AML-193 (cell line): ENCODE measurements around the gene EEF1G.
A peak's percentile ranks its signal among the peaks of the same experiment; 100 is the strongest.
"Not testable (repeated sequence)": the region's sequence is repeated elsewhere in the genome, so short reads cannot be mapped to it uniquely, and the experiment has no call there.

Experiments
- DNase-seq, 2 experiments: peaks; one replicate each; lab custom pipeline; 2025; lab: John Stamatoyannopoulos, UW

EEF1G gene

DNA sequence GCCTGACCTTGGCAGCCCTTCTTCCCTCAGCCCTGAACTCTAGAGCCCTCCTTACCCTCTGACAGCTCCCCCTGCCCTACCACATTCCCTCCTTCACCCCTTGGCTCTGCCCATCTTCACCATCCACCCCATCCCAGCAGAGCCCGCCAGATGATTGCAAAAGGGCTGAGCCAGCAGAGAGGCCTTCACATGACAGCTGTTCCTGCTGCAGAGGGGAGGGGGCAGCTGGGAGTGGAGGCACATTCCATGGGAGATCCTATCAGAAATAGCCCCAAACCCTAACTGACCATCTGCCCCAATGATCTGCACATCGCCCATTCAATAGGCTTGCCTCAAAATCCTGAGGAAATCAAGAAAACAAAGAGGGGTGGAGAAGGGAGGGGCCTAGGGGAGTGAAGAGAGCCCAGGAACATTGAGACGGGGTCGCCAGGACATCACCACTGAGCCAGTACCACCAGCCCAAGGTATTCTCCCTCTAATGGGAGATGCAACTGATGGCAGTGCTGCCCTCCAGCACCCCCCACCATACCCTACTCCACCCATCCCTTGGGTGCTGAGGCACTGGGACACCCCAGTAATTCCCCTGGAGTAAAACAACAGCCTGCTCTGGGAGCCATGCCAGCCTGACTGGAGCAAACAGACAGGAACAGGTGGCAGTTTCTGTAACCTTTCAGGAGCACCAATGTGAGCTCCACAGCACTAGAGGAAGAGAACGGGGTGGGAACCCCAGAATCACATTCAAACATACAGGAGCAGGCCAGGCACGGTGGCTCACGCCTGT lies 19.1 kb downstream of the EEF1G start:
- DNase-seq = no peak

DNA sequence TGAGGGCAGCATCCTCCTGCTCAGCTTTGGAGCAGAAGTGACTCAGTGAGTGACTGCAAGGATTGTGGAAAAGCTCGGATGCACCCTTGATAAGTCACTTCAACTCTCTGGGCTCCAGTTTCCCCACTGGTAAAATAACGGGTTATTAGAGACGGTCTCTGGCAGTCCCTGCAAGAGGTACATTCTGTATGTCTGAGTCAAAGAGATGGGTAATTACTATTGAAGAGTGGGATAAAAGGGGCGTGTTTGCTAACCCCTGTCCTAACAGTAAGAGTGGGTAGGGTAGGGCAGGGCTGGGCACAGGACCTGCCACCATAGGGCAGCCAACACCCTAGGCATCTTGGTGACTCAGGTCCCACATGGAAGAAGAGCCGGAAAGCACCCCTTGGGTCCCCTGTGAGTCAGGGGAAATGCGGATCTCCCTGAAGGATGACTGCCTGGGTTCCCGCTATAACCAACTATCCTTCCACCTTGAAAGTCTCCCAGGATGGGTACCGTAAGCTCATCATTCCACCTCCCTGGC lies 19.8 kb downstream of the EEF1G start:
- DNase-seq = no peak

- peak; percentile 77 to 84 for DNase-seq
Observed at GRCh38 chr11:62553080-62553838, 20.4 kb downstream of the EEF1G start.

GRCh38 chr11:62552485-62553079 lies 21.1 kb downstream of the EEF1G start:
- DNase-seq = no peak

DNA sequence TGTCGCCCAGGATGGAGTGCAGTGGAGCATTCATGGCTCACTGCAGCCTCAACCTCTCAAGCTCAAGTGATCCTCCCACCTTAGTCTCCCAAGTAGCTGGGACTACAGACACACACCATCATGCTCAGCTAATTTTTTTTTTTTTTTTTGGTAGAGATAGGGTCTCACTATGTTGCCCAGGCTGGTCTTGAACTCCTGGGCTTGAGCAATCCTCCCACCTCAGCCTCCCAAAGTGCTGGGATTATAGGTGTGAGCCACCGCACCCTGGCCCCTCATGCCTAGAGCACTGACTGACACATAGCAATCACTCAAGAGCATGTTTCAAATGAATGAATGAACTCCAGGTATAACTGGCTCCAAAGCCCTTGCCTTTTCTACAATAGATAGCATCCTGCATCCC lies 23.2 kb downstream of the EEF1G start:
- not testable (repeated sequence) for DNase-seq

DNA sequence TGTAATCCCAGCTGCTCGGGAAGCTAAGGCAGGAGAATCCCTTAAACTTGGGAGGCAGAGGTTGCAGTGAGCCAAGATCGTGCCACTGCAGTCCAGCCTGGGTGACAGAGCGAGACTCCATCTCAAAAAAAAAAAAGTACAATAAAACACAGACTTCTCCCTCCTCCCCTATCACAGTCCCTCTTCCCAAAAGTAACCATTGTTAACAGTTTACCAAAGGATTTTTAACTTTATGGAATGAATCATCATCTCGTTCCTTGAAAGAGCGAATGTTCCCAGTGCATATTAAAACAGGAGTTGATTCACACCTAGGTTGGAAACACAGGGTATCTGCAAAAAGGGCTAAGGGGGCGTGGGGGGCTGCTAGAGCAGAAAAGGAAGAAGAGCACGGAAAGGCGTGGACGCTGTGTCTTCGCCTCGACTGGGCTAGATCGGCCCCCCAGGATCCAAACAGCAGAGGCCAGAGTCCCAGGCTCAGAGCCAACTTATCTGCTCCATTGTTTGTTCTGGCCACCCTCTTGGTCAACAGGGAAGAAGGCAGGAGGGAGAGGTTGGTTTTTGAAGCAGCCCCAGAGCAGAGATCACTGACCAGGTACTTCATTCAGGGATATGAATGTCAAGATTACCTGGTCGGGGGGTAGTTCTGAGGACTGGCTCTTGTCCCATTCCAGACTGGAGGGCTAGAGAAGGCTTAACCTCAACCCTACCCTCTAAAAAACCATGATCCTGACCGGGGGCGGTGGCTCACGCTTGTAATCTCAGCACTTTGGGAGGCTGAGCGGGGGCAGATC lies 25.0 kb downstream of the EEF1G start:
- DNase-seq = no peak

GRCh38 chr11:62547691-62548281 lies 25.9 kb downstream of the EEF1G start:
- no peak for DNase-seq

- no peak for DNase-seq
Observed at GRCh38 chr11:62546929-62547625, 26.6 kb downstream of the EEF1G start.

- no peak for DNase-seq
Observed at GRCh38 chr11:62546244-62546928, 27.3 kb downstream of the EEF1G start, which contains the start of gene AHNAK. AHNAK (minus strand) TSS chr11:62546806; CDS start chr11:62536098, 10,708 bp downstream.

DNA sequence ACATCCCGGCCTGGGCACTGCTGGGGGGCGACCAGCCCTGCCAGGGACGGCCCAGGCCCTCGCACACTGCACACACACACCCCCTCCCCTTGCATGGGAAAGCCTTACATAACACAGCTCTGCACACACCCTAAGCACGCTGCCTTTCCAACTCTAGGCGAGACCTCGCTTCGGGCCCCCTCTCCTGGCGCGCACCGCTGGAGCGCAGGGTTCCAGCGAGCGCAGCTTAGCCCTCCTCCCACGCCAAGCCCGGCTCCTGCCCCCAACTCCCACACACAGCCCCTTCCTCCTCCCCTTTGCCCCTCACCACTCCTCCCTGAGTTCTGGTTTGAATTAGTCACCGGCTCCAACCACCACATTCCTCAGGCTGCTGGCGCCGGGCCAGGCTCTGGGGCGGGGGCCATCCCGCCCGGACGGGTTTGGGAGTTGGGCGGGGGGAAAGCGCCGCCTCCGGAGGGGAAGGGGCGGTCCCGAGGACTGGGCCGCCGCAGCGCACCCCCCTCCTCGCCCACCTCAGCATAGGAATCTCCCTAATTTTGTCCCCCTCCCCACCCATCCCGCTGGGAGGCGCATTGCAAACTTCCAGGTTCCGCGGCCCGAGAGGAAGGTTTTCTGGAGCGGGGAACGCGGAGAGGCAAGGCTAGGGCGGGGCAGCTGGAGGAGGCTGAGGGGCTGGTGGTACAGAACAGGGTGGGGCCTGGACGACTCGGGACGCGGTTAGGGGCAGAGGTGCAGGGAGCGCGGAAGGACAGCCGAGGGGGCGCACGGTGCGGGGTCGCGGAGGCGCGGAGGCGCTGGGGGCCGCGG lies 28.1 kb downstream of the EEF1G start:
- DNase-seq = no peak

DNA sequence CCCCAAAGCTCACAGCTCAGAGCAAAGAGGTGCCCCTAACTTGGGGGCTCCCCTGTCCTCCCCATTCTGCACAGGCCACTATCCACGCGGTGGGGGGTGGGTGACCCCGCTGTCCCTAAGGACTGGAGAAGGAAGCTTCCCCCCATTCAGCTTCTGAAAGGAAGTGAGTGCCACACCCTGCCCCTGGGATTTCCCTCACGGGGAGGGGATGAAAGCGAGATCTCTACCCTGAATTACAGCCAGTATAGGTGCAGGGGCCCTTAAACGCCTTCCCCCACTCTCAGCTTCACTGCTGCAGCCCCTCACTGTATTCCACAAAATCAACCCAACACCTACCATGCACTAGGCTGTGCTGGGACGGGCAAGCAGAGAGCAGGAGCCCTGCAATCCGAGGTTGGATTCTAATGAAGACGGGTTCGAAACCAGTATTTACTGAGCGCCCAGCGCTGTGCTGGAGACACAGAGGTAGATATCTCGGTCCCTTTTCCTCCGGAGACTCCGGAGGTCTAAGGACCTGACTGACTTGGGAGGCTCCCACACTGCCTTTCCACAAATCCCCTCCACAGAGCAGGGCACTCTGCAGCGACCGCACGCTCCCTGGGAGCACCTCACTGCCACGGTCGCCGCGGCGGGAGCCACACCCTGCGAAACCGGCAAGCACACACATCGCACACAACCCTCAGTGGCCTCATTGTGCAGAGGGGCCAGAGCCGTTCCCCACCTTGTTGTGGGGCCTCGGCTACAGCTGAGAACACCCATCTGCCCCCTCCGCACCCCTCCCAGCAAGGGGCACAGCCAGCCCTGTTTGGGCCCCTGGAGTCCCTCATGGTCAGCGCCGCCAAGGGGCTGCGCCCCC lies 28.9 kb downstream of the EEF1G start:
- no peak for DNase-seq

- no peak for DNase-seq
Observed at GRCh38 chr11:62543680-62544444, 29.8 kb downstream of the EEF1G start.

DNA sequence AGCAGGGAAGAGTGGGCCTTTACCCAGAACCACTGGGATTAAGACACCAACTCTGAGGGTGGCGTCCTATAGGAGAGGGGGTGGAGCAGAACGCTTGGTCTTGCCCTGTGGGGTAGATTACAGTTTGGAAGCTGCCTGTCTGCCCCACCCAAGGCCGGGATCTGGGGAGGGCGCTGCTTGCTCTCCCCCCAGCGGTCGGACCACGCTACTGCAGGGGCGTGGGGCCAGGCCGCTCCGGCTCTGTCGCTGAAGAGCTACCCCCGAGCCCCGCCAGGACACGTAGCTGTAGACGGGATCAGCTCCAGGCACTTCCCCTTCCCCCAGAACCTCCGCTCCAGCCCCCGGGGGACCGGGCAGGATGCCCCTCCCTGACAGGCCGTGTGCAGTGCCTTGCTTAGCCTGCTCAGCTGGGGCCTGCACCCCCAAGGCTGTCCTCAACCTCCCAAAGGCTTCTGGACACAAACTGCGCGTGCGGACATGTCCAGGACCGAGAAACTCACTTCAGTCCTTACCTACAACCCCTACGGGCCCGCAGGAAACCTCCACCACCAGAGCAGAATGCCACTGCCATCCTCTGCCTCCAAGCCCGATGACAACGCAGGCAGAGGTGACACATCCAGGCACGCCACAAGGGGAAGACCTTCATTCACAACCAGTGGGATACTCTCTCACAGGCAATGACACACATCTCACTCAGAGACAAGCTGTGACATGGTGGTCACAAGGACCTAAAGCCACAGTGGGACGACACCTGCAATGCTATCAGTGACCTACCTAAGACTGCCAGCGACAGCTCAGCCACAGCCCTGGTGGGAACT lies 30.7 kb downstream of the EEF1G start:
- peak; percentile 57 to 67 for DNase-seq

- no peak for DNase-seq
Observed at GRCh38 chr11:62542111-62542745, 31.5 kb downstream of the EEF1G start.

DNA sequence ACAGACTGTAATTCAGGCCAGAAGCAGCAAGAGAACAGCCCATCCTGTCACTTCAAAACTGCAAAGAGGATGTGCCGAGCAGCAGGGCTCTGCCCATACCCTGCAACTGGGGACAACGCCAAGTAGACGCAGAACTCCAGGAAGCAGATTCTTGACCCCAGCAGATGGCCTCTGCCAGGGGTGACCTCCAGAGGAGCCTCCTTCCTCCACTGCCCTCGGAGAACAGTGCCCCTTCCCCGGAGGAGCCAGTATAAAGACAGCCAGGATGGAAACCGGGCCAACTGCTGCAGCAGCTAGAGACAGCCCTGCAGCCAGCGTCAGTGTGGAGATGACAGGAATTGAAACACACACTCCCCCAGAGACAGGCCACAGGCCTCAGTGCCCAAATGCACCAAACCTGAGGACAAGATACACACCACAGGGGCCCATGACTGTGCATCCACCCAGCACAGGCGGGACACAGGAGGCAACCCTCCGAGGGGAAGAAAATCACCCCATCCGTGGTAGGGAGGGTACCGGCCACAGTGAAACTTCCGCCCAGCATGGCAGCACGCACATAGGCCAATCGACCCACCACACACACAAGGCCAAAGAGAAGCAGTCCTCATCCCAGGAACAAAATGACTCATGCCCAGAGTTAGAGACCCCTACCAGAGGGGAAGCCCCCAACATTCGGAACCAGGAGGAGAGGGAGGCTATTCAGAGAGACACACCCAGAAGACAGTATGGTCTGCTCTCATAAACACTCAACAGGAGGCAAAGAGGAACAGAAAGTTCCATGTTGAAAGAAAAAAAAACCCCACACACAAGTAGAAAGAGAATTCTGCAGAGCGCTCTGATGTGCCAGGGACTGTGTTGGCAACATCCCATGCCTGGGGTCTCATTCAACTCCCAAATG lies 32.6 kb downstream of the EEF1G start:
- peak; percentile 31 to 32 for DNase-seq
